Astrocyte of the cerebellum (primary cell): ENCODE results near the gene XPR1.

Experiments used
- DNase-seq: peaks from one replicate; pipeline ENCODE4 v3.0.0-alpha.2; 2011; ENCODE audit warnings: low read depth
- H3K4me3 ChIP-seq: 2 replicates; pipeline ENCODE4 v1.5.1; 2011; ENCODE audit warnings: mild to moderate bottlenecking, low read depth, low read length, moderate library complexity
- CTCF ChIP-seq: IDR thresholded peaks from 2 replicates; pipeline ENCODE4 v1.5.1; 2012; ENCODE audit warnings: low read length, low read depth, moderate library complexity, mild to moderate bottlenecking; ENCODE audit errors: missing control alignments
- in situ Hi-C: cut with HindIII; loops from 2 replicates; pipeline ENCODE4 v1.10.0; 2017; ENCODE audit warnings: low sequenced_read_pairs

The XPR1 gene

GRCh38 chr1:180611016-180611930 lies 20.5 kb upstream of the XPR1 start:
- in situ Hi-C loops = no loop called here
- H3K4me3 ChIP-seq = no peak overlapping the region
- no peak for DNase-seq
- no peak for TF ChIP-seq CTCF

GRCh38 chr1:180612632-180613031 lies 19.2 kb upstream of the XPR1 start:
- DNase-seq = no peak
- no peak for TF ChIP-seq CTCF
- H3K4me3 ChIP-seq = no peak overlapping the region
- in situ Hi-C loops = no loop called here

GRCh38 chr1:180614730-180615129 lies 17.1 kb upstream of the XPR1 start:
- in situ Hi-C loops = no loop called here
- no peak for TF ChIP-seq CTCF
- DNase-seq = peak; percentile 50

GRCh38 chr1:180615493-180616290 lies 16.1 kb upstream of the XPR1 start:
- DNase-seq = no peak
- no peak overlapping the region for H3K4me3 ChIP-seq
- in situ Hi-C loops = no loop called here
- no peak for TF ChIP-seq CTCF

More at GRCh38 chr1:180614730-180615129, 17.1 kb upstream of the XPR1 start:
- H3K4me3 ChIP-seq = no peak overlapping the region

GRCh38 chr1:180616439-180616838 lies 15.4 kb upstream of the XPR1 start:
- in situ Hi-C loops = no loop called here
- peak; percentile 84 for DNase-seq
- no peak overlapping the region for H3K4me3 ChIP-seq
- no peak for TF ChIP-seq CTCF

- no peak overlapping the region for H3K4me3 ChIP-seq
- no peak for TF ChIP-seq CTCF
- in situ Hi-C loops = no loop called here
- DNase-seq = no peak
These were observed 13.9 kb upstream of the XPR1 start for GRCh38 chr1:180617774-180618395.
